GM12878 (cell line): ENCODE results near the gene RTN3. TPM values are rescaled to one million over a fixed set of nuclear protein-coding genes. Genes with fewer than 3 reads are reported as not detected.

Experiments
- ATAC-seq: fragments of 200-7000 bp; cut with Tn5 transposase; 3 replicates; pipeline ENCODE4 v1.9.1; 2020; ENCODE audit warnings: mild to moderate bottlenecking, moderate library complexity
- BruUV-seq: library from RNA; stranded (reverse); fragments of 400-500 nt; replicated peaks from 2 replicates; lab custom pipeline; 2021; lab: Mats Ljungman, UMichigan
- CTCF ChIA-PET: fragments of 300-600 bp; sonication (Branson Sonifier 250); formaldehyde crosslinking; extraction: SDS; loops from one replicate; lab custom pipeline; 2021; ENCODE audit warnings: inconsistent platforms; lab: Yijun Ruan, JAX
- POLR2A ChIA-PET: fragments of 350-600 bp; formaldehyde crosslinking; extraction: SDS; loops from one replicate; lab custom pipeline; 2021; ENCODE audit warnings: inconsistent platforms; lab: Charles Lee
- RAD21 ChIA-PET: fragments of 300-600 bp; sonication (Branson Sonifier 250); formaldehyde crosslinking; loops from one replicate; lab custom pipeline; 2023; ENCODE audit warnings: antibody characterized with exemption; ENCODE audit not compliant: unreplicated experiment; lab: Charles Lee
- SMC1A ChIA-PET: fragments of 300-600 bp; sonication (Branson Sonifier 250); formaldehyde crosslinking; loops from one replicate; lab custom pipeline; 2023; ENCODE audit not compliant: unreplicated experiment, uncharacterized antibody; lab: Charles Lee
- DNase-seq: peaks from one replicate; pipeline ENCODE4 v3.0.0-alpha.2; 2011; ENCODE audit warnings: low read depth, low spot score
- FAIRE-seq: peaks from 3 replicates; lab custom pipeline; 2011; peaks lifted over from hg19 to GRCh38; lab: Jason Lieb, UNC
- H2AFZ ChIP-seq: 2 replicates; pipeline ENCODE4 v1.6.0; 2011; ENCODE audit warnings: low read depth, low read length, control low read depth; ENCODE audit not compliant: control insufficient read depth
- H3K27ac ChIP-seq: 2 replicates; pipeline ENCODE4 v1.5.1; 2011; ENCODE audit warnings: control low read depth; ENCODE audit not compliant: control insufficient read depth, insufficient read depth
- H3K27me3 ChIP-seq, 2 experiments: replicated peaks in 1 of 2; 2 replicates each; pipeline versions ENCODE4 v1.6.0 to v1.6.1; 2011; ENCODE audit warnings: low read length in 1 of 2; ENCODE audit not compliant: control insufficient read depth in 2 of 2, insufficient read depth in 2 of 2
- H3K36me3 ChIP-seq, 2 experiments: 2 replicates each; pipeline ENCODE4 v1.5.1; 2011; ENCODE audit warnings: low read length in 1 of 2; ENCODE audit not compliant: control insufficient read depth in 2 of 2, insufficient read depth in 2 of 2
- H3K4me1 ChIP-seq: 2 replicates; pipeline ENCODE4 v1.6.1; 2011; ENCODE audit warnings: mild to moderate bottlenecking, low read length, moderate library complexity, mixed read lengths; ENCODE audit not compliant: control insufficient read depth, insufficient read depth
- H3K4me2 ChIP-seq: 2 replicates; pipeline ENCODE4 v1.6.0; 2011; ENCODE audit warnings: control low read depth; ENCODE audit not compliant: control insufficient read depth, insufficient read depth
- H3K4me3 ChIP-seq: fragments of 200-600 bp; sonication (generic); 2 replicates; pipeline ENCODE4 v1.5.1; 2016
- H3K79me2 ChIP-seq: 2 replicates; pipeline ENCODE4 v1.6.0; 2011; ENCODE audit warnings: low read length; ENCODE audit not compliant: control insufficient read depth, insufficient read depth
- H3K9ac ChIP-seq: 2 replicates; pipeline ENCODE4 v1.8.0; 2011; ENCODE audit warnings: low read length, control low read depth, mixed read lengths; ENCODE audit not compliant: control insufficient read depth, insufficient read depth
- H3K9me3 ChIP-seq: replicated peaks from 3 replicates; pipeline ENCODE4 v1.5.1; 2011; ENCODE audit warnings: mild to moderate bottlenecking, low read length; ENCODE audit not compliant: control insufficient read depth, insufficient read depth
- H4K20me1 ChIP-seq: 2 replicates; pipeline ENCODE4 v1.6.0; 2011; ENCODE audit not compliant: control insufficient read depth, insufficient read depth
- BRCA1 ChIP-seq: IDR thresholded peaks from 2 replicates; pipeline ENCODE4 v1.6.1; 2011; ENCODE audit warnings: low read depth, low read length, improper control_type of control experiment
- CBX3 ChIP-seq: fragments of 200-600 bp; sonication (generic); IDR thresholded peaks from 2 replicates; pipeline ENCODE4 v1.6.1; 2016; ENCODE audit warnings: low read depth, borderline replicate concordance
- CHD1 ChIP-seq: IDR thresholded peaks from 2 replicates; pipeline ENCODE4 v1.6.1; 2012; ENCODE audit warnings: low read depth, low read length, improper control_type of control experiment
- GATAD2B ChIP-seq: fragments of 450-650 bp; conservative IDR thresholded peaks from 2 replicates; pipeline ENCODE4 v1.6.1; 2017; ENCODE audit warnings: low read depth, mild to moderate bottlenecking, moderate library complexity
- HDAC2 ChIP-seq: fragments of 200-600 bp; sonication (generic); IDR thresholded peaks from 2 replicates; pipeline ENCODE4 v1.6.1; 2017
- JUND ChIP-seq: IDR thresholded peaks from 2 replicates; pipeline ENCODE4 v1.6.1; 2012; ENCODE audit warnings: low read depth, mild to moderate bottlenecking, low read length, improper control_type of control experiment, moderate library complexity
- NBN ChIP-seq: fragments of 450-650 bp; IDR thresholded peaks from 2 replicates; pipeline ENCODE4 v1.6.1; 2016
- NFXL1 ChIP-seq: fragments of 450-650 bp; IDR thresholded peaks from 2 replicates; pipeline ENCODE4 v1.6.1; 2017; ENCODE audit warnings: antibody characterized with exemption, mild to moderate bottlenecking, borderline replicate concordance
- NRF1 ChIP-seq: conservative IDR thresholded peaks from 2 replicates; pipeline ENCODE4 v1.6.1; 2011; ENCODE audit warnings: mild to moderate bottlenecking, low read depth, low read length, improper control_type of control experiment
- PAX8 ChIP-seq: fragments of 450-650 bp; IDR thresholded peaks from 2 replicates; pipeline ENCODE4 v1.6.1; 2017; ENCODE audit warnings: mild to moderate bottlenecking, moderate library complexity
- POLR2A ChIP-seq: IDR thresholded peaks from 2 replicates; pipeline ENCODE4 v1.6.1; 2011; ENCODE audit warnings: low read depth, mild to moderate bottlenecking, low read length
- SMARCA5 ChIP-seq: fragments of 450-650 bp; IDR thresholded peaks from 2 replicates; pipeline ENCODE4 v1.6.1; 2017; ENCODE audit warnings: mild to moderate bottlenecking
- SP1 ChIP-seq: IDR thresholded peaks from one replicate; pipeline ENCODE4 v1.6.1; 2011; ENCODE audit warnings: low read depth, low read length
- TAF1 ChIP-seq: IDR thresholded peaks from 2 replicates; pipeline ENCODE4 v1.6.1; 2011; ENCODE audit warnings: mild to moderate bottlenecking, low read depth, low read length, borderline replicate concordance
- ZNF217 ChIP-seq: fragments of 450-650 bp; IDR thresholded peaks from 2 replicates; pipeline ENCODE4 v1.6.1; 2017; ENCODE audit warnings: antibody characterized with exemption, mild to moderate bottlenecking
- WGBS: methylation state at CpG from one replicate; pipeline ENCODE4 v1.1.6; 2016; ENCODE audit warnings: low lambda C conversion rate; ENCODE audit not compliant: insufficient replicate concordance, insufficient coverage; ENCODE audit errors: missing lambda C conversion rate; 5-methylcytosine and 5-hydroxymethylcytosine counted together
- in situ Hi-C: fragments of 300-500 bp; cut with MboI; formaldehyde crosslinking; loops from 9 replicates; pipeline ENCODE4 v1.14.3; 2018; ENCODE audit warnings: mixed read lengths
- intact Hi-C: fragments of 100-400 bp; cut with micrococcal nuclease; formaldehyde crosslinking; loops from one replicate; pipeline ENCODE4 v1.14.2; 2022; ENCODE audit not compliant: unreplicated experiment
- polyA plus RNA-seq, 11 experiments: library from polyadenylated mRNA; depleted of rRNA in 4 of 11; unstranded in 6 of 11; stranded (reverse) in 5 of 11; fragments of >200 nt; fragmentation: Nextera tagmentation in 4 of 11; fragmentation: Illumina TruSeq in 1 of 11; extraction: Ambion mirVana in 4 of 11; extraction: Trizol in 1 of 11; gene quantifications; 1 replicate in 1 of 11; 2 replicates in 10 of 11; pipeline versions ENCODE4 v1.2.1 to v1.2.3, GENCODE V29; 2011 to 2016; ENCODE audit warnings: inconsistent platforms in 2 of 11, missing spikeins in 2 of 11, low read depth in 1 of 11
- total RNA-seq, 4 experiments: library from RNA; depleted of rRNA in 3 of 4; stranded (reverse); fragments of >200 nt in 3 of 4; fragmentation: Illumina TruSeq in 1 of 4; extraction: Trizol in 1 of 4; gene quantifications; 2 replicates each; pipeline versions ENCODE4 v1.2.1 to v1.2.3, GENCODE V29; 2013 to 2021
- TF ChIP-seq, protein P1 (sequence below): fragments of 450-650 bp; IDR thresholded peaks from 2 replicates; pipeline ENCODE4 v1.6.1; 2016; ENCODE audit warnings: mild to moderate bottlenecking, moderate library complexity, borderline replicate concordance
- TF ChIP-seq, protein P2 (sequence below): IDR thresholded peaks from 2 replicates; pipeline ENCODE4 v1.6.1; 2011; ENCODE audit warnings: borderline replicate concordance, low read depth, mild to moderate bottlenecking, moderate library complexity, mixed read lengths, low read length; ENCODE audit not compliant: insufficient read depth; ENCODE audit errors: extremely low read length
- TF ChIP-seq, protein P3 (sequence below): fragments of 450-650 bp; IDR thresholded peaks from 2 replicates; pipeline ENCODE4 v1.6.1; 2016; ENCODE audit warnings: mild to moderate bottlenecking

The RTN3 gene
- total and polyA plus RNA-seq, 10 of the 15 experiments (the other 5 are each of a cell fraction or from before 2014, with no cell fraction given): 22.9 to 64.2 (median 47.0) TPM

DNA sequence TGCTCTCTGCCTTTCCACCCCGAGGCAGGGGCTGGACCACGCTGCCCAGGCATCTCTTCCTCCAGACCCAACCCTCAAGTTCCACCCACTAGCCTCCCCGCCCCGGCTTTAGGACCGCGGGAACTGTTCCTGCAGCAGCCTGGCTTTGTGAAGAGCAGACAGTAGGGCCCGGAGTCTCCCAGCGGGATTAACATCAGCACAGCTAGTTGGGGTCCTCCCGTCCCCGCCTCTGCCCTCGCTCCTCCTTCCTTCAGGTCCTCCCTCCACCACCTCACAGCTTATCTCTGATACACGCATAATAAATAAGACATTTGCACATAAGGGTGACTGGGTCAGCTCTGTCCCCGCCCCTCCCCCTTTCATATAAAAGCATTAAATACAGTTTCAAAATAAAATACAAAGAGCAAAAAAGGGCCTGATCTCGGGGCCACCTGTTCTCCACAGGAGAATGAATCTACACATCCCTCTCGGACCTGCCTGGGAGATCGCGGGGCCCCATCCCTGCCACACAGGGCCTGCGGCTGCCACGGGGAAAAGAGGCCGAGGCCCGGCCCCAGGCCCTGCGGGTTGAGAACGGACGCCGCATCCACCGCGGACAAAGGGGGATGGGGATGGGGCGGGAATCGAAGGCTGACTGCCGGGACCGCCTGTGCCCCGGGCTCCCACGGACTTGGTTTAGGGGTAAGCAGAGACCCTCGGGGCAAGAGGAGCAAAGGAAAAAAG, 80.8 kb downstream of the RTN3 start:
- SMC1A ChIA-PET: interaction anchor here (0.9 kb wide), 1 partner anchor 24 kb away, joined by 4 read pairs; no protein-coding TSS in a partner anchor
- in situ Hi-C loops: no loop called here
- no peaks in the 10 kb centered on the region for H3K9me3 ChIP-seq

More for the DNA sequence above, 80.8 kb downstream of the RTN3 start:
- intact Hi-C loops: no loop called here
- H3K27ac ChIP-seq: no peak overlapping the region
- ChIA-PET RAD21 (no interaction called here), CTCF (interaction anchor here (0.6 kb wide), 1 partner anchor 24 kb away, joined by 3 read pairs; no protein-coding TSS in a partner anchor), POLR2A (no interaction called here)
- H3K4me1 ChIP-seq: peaks cover 3% of the 10 kb centered on the region; the same call in 1 of the 2 replicates
- H3K4me2 ChIP-seq: no peak overlapping the region
- 94% methylated on average over 31 of the region's 34 CpGs for WGBS
- BruUV-seq: TSS peak; percentile 57
- peaks cover 5% of the 10 kb centered on the region; the same call in 1 of the 2 replicates for H4K20me1 ChIP-seq
- DNase-seq: no peak
- no peak overlapping the region for H3K4me3 ChIP-seq
- no peak for TF ChIP-seq GATAD2B
- no peak for TF ChIP-seq SMARCA5
- no peak for TF ChIP-seq TAF1
- no peak for TF ChIP-seq CHD1
- TF ChIP-seq NRF1: no peak
- TF ChIP-seq PAX8: no peak
- TF ChIP-seq NFXL1: no peak
- TF ChIP-seq, protein P1, sequence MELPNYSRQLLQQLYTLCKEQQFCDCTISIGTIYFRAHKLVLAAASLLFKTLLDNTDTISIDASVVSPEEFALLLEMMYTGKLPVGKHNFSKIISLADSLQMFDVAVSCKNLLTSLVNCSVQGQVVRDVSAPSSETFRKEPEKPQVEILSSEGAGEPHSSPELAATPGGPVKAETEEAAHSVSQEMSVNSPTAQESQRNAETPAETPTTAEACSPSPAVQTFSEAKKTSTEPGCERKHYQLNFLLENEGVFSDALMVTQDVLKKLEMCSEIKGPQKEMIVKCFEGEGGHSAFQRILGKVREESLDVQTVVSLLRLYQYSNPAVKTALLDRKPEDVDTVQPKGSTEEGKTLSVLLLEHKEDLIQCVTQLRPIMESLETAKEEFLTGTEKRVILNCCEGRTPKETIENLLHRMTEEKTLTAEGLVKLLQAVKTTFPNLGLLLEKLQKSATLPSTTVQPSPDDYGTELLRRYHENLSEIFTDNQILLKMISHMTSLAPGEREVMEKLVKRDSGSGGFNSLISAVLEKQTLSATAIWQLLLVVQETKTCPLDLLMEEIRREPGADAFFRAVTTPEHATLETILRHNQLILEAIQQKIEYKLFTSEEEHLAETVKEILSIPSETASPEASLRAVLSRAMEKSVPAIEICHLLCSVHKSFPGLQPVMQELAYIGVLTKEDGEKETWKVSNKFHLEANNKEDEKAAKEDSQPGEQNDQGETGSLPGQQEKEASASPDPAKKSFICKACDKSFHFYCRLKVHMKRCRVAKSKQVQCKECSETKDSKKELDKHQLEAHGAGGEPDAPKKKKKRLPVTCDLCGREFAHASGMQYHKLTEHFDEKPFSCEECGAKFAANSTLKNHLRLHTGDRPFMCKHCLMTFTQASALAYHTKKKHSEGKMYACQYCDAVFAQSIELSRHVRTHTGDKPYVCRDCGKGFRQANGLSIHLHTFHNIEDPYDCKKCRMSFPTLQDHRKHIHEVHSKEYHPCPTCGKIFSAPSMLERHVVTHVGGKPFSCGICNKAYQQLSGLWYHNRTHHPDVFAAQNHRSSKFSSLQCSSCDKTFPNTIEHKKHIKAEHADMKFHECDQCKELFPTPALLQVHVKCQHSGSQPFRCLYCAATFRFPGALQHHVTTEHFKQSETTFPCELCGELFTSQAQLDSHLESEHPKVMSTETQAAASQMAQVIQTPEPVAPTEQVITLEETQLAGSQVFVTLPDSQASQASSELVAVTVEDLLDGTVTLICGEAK: no peak
- TF ChIP-seq CBX3: no peak
- TF ChIP-seq BRCA1: no peak
- TF ChIP-seq HDAC2: no peak
- no peak for TF ChIP-seq JUND
- no peak for TF ChIP-seq ZNF217
- no peak for TF ChIP-seq POLR2A
- TF ChIP-seq NBN: no peak
- TF ChIP-seq, protein P2, sequence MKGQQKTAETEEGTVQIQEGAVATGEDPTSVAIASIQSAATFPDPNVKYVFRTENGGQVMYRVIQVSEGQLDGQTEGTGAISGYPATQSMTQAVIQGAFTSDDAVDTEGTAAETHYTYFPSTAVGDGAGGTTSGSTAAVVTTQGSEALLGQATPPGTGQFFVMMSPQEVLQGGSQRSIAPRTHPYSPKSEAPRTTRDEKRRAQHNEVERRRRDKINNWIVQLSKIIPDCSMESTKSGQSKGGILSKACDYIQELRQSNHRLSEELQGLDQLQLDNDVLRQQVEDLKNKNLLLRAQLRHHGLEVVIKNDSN: no peak
- TF ChIP-seq, protein P3, sequence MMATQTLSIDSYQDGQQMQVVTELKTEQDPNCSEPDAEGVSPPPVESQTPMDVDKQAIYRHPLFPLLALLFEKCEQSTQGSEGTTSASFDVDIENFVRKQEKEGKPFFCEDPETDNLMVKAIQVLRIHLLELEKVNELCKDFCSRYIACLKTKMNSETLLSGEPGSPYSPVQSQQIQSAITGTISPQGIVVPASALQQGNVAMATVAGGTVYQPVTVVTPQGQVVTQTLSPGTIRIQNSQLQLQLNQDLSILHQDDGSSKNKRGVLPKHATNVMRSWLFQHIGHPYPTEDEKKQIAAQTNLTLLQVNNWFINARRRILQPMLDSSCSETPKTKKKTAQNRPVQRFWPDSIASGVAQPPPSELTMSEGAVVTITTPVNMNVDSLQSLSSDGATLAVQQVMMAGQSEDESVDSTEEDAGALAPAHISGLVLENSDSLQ: no peak
- TF ChIP-seq SP1: no peak
- H2AFZ ChIP-seq: no peak overlapping the region
- H3K79me2 ChIP-seq: no peaks in the 10 kb centered on the region; the same call in 1 of the 2 replicates
- no peaks in the 10 kb centered on the region for H3K27me3 ChIP-seq
- FAIRE-seq: no peak
- H3K9ac ChIP-seq: no peak overlapping the region
- peaks cover 3% of the 10 kb centered on the region in 2 experiments; a peak in 2 of 4 replicates for H3K36me3 ChIP-seq
- no peak for ATAC-seq
